M059J (cell line): ENCODE measurements around the gene OGDHL. TPM values are rescaled to one million over a fixed set of nuclear protein-coding genes. Genes with fewer than 3 reads are reported as not detected.

Experiments
- DNase-seq: peaks from one replicate; pipeline ENCODE4 v3.0.0-alpha.2; 2012; ENCODE audit warnings: low read depth
- total RNA-seq: library from RNA; depleted of rRNA; stranded (reverse); fragments of >200 nt; shearing (Covaris generic); gene quantifications from 2 replicates; pipeline ENCODE4 v1.2.3, GENCODE V29; 2014; rRNA removed

The OGDHL gene
- total RNA-seq, 1 experiment from 2014 or later: 3.0 TPM

GRCh38 chr10:49690698-49691356, 71.3 kb downstream of the OGDHL start:
- no peak for DNase-seq

DNA sequence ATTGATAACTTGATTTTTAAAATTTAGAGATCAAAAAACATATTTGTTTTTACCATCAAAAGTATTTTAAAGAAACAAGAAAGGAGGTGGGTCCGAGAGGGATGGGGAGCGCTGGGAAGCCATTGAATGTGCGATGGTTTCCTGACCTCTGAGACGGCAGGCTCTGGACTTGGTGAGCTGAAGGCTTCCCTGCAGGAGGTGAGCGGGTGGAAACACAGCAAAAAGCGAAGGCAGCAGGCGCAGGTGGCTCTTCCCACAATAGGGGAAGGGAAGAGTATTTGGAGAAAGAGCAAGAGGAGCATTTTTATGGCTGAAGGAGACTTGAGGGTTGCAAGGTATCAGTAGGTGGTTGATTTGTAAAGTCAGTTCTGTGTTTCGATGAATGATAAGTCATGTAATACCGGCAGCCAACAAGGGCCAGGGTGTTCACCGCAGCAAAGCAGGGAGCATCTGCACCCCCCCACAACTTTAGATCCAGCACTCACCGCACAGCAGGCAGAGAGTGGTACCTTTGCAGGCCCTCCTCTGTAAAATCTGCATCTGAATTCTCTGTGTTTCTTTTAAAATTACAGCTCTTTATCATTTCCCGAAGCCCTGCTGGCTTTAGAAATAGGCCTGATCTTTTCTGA, 72.1 kb downstream of the OGDHL start:
- no peak for DNase-seq

DNA sequence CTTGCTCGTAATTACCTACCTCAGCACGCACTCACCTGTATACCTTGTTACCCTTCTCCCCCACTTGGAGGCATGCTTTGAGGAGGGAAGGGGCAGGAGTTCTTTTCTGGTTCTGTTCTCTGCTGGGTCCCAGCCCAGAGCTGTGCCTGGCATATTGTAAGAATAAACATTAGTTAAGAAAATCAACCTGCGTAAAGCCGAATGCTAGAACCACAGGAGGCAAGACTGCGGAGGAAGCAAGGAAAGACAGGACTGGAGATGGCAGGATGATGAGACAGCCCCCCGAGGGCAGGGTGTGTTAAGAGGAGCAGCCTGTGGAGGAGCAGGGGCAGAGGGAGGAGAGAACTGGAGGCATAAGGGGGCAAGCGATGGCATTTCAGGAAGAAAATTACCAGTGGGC, 73.2 kb downstream of the OGDHL start:
- DNase-seq: no peak

GRCh38 chr10:49688261-49688846, 73.8 kb downstream of the OGDHL start:
- no peak for DNase-seq

DNA sequence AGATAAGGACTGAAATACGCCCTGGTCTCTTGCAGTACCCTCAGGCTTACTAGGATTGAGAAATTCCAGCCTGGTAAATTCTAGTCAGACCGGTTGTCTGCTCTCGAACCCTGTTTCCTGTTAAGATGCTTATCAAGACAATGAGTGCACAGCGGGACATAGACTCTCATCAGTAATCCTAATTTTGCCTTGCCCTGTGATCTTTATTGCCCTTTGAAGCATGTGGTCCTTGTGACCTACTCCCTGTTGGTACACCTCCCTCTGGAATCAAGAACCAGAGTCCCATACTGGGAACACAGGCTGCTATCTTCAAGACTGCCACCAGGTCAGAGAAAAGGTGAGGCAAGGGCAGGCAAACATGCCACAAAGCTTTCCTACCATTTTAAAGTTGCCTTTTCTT, 75.5 kb downstream of the OGDHL start:
- no peak for DNase-seq

Other genes with a start within 250 kb of the OGDHL start
- 8.9 and 11.3 TPM in 2 replicates for gene ERCC6, start 223.2 kb downstream of the OGDHL start, total RNA-seq
- not detected in 2 replicates for gene SLC18A3, start 152.0 kb downstream of the OGDHL start, total RNA-seq
- not detected in 2 replicates for gene CHAT, start 148.3 kb downstream of the OGDHL start, total RNA-seq
- gene C10orf53, start 82.7 kb downstream of the OGDHL start, total RNA-seq: not detected in 2 replicates
- gene PARG, start 179.7 kb upstream of the OGDHL start, total RNA-seq: 17.5 and 24.9 TPM in 2 replicates
- 6.3 and 8.4 TPM in 2 replicates for gene TIMM23B, start 179.7 kb upstream of the OGDHL start, total RNA-seq
- 2.5 and 3.1 TPM in 2 replicates for gene AGAP6, start 226.1 kb upstream of the OGDHL start, total RNA-seq